Measurements from ENCODE around the gene SERINC5.
"Not testable (repeated sequence)": the region's sequence is repeated elsewhere in the genome, so short reads cannot be mapped to it uniquely, and the experiment has no call there.

SERINC5 gene

DNA sequence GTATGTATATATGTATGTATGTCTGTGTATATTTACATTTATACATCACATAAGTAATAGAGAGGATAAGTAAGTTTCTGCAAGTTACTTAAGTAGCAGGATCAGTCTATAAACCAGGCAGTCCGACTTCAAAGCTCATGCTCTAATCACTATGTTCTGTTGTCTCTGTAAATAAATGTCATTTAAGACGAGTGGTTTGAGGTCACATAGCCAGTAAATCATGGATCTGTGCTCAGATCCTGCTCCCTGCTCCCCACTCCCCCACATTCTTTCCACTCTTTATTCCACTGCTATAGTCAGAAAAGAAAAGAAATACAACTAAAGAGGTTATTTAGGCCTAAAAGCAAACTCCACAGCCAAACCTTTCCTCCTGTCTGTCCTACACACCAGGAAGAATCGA, 90.4 kb downstream of the SERINC5 start:
- no peak for FAIRE-seq

DNA sequence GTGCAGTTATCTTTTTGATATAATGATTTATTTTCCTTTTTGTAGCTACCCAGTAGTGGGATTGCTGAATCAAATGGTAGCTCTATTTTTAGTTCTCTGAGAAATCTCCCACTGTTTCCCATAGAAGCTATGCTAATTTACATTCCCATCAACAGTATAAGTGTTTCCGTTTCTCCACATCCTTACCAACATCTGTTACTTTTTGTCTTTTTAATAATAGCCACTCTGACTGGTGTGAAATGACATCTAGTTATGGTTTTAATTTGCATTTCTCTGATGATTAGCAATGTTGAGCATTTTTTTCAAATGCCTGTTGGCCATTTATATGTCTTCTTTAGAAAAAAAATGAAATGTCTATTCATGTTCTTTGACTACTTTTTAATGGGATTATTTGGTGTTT, 94.7 kb downstream of the SERINC5 start:
- FAIRE-seq: no peak

DNA sequence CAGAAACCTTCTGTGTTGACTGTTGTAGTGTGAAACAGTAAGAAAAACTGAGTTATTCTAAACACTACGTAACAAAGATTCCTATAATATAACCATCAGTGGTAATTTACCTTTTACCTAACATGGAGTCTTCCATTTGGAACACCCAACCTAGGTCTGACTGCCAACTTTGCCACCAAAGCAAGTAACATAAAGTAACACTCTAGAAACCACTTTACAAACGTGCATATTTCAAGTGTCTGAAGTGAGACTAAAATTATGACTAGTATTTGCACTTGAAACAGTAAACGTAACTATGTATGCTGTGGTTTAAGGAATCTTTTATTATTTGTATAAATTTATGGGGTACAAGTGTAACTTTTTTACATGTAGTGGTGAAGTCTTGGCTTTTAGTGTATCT, 95.6 kb downstream of the SERINC5 start:
- FAIRE-seq: no peak

DNA sequence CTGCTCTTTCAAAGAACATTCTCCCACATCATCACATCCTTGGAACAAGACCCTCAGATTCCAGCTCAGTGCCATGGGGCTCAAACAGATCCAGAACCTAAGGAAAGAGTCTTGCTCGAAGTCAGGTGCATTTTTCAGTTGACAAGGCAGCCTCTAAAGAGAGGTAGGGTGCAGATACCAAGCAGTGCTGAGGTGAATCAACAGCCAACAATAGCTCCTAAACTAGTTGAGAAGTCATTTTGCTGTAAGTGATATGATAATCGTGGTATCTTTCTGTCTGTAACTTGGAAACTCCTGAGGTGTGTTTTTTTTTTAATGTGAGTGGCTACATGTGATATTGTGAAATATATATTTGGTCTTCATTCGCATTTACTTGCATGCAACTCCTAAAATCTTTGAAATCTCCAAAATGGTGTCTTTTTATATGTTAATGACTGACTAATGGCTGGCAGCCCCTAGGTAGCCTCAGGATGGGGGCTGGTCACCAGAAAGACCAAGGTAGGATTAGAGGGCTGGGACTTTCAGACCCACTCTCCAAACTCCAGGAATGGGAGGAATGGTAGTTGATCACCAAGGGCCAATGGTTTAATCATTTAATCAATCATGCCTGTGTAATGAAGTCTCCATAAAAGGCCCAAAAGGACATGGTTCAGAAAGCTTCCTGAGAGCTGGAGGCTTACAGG, 96.6 kb downstream of the SERINC5 start:
- no peak for FAIRE-seq

DNA sequence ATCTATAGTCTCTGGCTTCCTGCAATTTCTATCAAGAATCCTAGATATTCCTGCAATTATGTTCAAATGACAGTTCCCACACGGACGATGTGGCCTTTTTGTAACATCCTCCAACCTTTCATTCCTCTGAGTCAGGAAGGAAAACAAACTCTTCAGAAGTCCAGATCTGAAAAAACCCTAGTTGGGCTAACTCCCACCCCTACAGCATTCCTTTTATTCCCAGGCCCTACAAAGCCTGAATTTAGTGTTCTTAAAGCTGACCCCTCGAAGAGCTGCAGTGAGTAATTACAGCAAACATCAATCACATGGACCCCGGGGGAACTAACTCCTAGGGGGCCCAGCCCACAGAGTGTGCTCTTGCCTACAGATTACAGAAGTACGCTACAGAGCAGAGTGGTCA, 99.7 kb downstream of the SERINC5 start:
- no peak for FAIRE-seq

DNA sequence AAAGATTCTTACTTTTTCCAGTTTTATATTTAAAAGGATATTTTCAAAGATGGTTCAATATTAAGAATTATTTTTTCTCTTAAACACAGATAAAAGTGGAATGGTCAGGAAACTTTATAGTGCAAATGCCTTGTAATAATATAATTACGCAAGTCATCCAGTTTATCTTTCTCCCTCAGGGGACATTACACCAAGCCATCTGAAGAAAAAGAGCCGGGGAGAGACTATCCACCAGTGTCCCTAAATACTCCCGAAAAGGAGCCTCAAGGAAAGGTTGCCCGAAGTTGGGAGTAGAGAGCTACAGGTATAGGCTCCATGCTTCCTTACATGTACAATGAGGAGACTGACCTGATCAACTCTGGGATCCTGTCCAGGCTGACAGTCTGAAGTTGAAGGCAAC, 101.1 kb downstream of the SERINC5 start:
- no peak for FAIRE-seq

DNA sequence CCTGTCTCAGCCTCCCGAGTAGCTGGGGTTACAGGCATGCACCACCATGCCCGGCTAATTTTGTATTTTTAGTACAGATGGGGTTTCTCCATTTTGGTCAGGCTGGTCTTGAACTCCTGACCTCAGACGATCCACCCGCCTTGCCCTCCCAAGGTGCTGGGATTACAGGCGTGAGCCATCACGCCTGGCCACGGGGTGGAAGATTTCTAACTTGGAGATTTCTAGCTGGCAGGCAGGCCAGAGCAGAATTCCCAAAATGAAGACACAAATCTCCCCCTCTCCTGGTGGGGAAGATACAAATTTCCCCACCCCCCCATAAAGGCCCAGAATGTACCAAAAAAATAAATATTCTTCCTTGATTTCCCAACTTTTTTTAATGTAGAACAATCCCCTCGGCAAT, 101.6 kb downstream of the SERINC5 start:
- FAIRE-seq: not testable (repeated sequence)

DNA sequence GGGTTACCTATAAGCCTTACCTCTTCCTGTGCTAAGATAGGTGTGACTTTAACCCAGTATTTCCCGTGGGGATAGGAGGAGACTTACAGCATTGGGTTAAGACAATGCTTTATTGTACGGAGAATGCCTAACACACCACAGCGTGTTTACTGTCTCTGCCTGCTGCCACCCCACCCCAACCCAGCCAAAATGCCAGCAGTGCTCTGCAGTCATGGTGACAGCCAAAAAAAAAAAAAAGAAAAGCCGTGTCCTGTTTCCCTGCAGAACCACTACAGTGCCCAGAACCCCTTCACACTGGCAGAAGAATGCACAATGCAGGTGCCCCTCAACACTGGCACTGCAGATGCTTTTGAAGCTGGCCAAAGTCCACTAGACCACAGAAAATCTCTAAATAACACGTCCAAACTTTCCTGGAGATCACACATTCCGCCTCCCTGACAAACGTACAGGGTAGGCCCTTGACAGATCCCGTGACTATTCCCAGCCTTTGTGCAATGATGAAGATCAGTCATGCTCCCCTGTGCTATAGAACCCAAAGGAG, 102.2 kb downstream of the SERINC5 start:
- FAIRE-seq: no peak

DNA sequence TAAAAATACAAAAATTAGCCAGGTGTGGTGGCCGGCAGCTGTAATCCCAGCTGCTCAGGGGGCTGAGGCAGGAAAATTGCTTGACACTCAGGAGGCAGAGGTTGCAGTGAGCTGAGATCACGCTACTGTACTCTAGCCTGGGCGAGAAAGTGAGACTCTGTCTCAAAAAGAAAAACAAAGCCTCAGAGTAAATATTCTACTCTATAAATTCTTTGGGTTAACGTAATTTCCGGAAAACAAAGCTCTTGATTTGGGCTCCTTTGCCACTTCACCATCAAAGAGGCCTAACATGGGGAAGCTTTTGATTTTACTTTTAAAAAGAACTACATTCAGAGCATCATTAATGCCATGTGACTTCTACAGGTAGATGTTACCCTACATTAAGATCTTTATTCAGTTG, 103.1 kb downstream of the SERINC5 start:
- FAIRE-seq: no peak

DNA sequence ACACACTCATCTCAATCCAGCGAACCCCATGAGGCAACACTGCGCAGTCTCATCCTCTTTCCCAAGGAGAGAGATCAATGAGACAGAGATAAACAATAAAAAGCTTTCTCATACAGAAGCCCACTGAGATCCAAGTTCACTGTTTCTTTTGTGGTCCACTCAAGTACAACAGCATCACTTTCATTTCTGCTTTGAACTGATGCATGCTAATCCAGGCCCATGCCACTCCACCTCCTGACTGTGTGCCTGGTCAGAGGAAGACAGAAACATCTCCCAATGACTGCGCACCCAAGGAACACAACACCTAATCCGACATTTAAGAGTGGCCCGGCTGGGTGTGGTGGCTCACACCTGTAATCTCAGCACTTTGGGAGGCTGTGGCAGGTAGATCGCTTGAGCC, 104.0 kb downstream of the SERINC5 start:
- no peak for FAIRE-seq

DNA sequence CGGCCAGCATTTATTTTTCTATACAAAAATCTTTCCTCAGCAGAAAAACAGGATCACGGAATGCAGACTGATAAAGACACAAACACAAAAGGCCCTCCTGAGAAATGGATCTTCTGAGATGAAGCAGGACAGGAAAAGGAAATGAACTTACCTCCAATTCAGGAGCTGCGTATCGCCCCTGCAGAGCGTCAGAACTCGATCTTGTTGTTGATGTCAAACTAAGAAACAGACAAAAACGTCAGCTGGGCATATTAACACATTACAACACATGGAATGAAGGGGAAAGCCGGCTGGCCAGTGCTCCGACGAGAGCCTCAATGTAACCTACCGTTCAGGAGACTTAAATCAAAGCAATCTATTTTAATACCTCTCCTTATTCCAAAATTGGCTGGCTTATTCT, 105.1 kb downstream of the SERINC5 start:
- no peak for FAIRE-seq

DNA sequence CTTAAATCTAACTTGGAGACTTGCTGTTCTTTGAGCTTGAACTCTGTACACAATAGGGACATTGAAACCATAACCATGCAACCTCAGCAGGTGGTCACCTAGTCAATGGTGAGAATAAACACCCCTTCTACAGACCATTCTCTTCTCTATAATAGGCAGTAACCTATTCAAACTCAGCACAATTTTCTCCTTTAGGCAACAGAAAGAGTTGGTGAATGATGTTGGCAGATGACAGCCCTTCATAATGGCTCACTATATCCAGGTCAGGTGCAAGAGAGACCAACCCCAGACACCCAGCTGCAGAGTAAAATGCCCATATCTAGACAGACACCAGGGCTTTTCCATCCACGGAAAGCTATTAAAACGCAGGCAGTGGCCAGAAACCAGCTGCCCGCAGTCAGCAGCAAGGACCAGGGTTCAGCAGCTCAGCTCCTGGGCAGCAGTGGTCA, 106.7 kb downstream of the SERINC5 start:
- FAIRE-seq: no peak

DNA sequence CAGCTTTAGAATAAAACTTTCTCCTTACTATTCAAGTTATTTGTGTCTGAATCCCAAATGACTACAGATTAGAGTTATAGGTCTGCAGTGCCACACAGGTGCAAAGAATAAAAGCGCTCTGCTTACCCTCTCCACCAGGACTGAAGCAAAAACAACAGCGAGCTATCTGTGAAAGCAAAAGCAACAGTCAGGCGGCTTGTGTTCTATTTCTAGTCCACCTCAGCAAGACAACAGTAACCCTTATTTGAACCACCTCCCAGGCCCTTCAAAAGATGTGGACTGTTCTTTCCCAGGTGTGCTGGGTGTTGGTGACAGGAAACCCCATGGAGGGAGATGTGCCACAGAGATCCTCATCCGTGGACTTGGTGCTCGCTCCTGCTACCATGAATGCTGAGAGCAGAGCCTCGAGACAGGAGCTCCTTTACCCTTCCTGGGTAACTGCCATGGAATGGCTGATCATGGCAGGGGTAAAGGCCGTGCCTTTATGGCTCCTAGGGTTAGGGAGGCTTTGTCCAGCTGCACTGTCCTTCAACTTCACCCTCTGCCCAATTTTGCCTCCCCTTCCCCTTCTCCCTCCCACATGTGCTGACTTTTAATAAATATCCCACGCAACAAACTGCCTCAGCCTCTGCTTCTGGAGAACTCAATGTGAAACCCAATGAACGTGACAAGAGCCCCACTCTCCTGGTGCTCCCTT, 108.6 kb downstream of the SERINC5 start:
- no peak for FAIRE-seq

DNA sequence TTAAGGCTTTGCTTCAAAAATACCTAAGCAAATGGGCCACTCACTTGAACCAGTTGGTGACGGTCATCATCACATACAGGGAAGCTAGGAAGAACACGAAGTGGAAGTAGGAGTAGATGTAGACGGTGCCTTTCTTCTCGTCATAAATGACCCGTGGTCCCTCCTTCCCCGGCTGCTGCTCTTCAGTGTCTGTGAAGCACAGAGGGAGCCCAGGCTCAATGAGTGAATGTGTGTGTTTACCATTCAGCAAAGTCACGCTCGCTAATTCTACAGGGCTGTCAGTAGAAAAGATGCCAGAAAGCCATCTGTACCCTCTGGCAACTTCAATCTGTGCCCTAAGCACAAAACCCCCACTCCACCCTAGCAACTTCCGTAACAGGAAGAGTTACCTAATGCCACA, 109.8 kb downstream of the SERINC5 start:
- no peak for FAIRE-seq

DNA sequence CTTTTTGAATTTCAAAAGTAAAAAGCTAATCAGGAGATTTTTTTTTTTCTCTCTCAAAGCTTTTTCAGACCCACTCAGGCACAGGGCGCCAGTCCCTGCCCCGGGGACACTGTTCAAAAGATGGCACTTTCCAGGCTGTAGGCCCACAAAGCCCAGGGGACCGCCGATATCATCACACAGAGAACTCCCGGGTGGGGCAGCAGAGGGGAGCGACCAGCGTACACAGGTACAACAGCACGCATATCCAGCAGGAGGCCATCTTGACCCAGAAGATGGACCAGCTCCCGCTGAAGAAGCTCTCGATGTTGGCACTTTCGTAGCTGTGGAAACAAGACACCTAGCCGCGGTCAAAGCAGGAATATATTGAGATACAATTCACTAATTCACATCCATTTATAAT, 112.4 kb downstream of the SERINC5 start:
- FAIRE-seq: no peak

DNA sequence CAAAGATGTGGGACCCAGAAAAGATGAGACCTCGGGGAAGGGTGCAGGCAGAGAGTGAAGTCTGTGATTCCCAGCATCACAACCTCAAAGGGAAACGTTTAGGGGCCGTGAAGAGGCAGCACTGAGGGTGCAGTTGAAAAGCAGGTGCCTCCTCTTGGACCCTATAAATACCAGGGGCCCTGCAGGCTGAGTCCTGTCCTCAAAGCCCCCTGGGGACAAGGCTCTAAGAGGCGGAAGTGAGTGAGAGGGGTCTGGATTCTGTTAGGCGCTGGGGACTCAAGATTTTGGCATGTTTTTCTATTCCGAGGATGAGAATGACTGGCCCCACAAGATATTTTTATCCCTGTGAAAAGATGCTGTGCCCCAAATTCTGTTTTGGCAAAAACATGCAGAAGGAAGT, 112.9 kb downstream of the SERINC5 start:
- FAIRE-seq: no peak

DNA sequence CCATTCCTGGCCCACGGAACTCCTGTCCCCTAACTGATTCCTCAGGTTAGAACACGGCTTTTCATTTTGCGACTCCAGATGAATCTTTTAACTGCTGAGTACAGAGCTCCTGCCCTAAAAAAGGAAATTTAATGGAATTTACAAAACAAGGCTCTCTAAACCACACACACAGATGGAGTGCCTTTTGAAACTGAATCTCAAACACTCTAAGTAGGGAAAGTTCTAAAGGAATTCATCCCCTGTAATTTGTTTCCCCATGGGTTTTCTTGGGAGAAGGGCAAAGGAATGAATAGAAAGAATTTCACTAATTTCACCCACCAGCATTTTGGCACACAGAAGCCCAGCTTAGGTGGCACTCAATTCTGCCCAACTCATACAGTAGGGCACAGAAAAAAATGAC, 114.2 kb downstream of the SERINC5 start:
- FAIRE-seq: no peak

DNA sequence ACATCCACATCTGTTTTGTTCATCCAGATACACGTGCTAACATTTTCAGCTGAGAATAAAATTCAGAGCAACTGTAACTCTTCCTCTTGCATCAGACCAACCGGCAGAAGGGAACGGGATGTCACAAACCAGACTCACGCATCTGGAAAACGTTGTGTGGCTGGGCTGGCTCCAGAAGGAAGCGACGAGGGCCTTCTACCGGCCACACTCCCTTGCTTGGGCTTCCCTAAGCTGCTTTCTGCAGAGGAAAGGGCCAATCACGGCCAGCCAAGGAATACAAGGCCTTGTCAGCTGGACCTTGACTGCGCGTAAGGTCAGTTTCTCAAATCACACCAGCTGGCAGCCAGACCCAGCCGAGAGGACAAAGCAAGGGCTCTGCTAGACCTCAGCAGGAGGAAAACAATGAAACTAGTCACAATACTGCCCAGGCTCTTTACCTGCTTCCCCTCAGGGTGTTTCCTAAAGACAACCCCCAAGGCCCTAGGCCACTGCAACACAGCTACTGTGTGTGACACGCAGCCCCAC, 114.6 kb downstream of the SERINC5 start:
- no peak for FAIRE-seq

DNA sequence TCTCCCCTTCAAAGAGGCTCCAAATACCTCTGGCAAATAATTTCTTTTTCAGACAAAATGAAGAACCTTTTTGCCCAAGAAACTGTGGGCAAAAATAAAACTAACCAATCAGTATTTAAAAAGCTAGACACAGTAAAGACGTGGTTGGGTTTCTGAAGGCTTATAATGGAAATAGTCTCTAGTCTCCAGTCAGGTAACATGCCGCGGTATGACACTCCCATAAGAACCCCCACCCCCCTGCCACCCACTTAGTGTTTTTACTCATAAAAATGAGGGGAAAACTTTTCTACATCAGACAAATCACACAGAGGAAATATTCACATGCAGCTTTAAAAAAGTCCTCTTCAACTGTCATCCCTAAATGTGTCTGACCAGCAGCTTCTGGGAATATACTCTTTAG, 115.4 kb downstream of the SERINC5 start:
- no peak for FAIRE-seq

DNA sequence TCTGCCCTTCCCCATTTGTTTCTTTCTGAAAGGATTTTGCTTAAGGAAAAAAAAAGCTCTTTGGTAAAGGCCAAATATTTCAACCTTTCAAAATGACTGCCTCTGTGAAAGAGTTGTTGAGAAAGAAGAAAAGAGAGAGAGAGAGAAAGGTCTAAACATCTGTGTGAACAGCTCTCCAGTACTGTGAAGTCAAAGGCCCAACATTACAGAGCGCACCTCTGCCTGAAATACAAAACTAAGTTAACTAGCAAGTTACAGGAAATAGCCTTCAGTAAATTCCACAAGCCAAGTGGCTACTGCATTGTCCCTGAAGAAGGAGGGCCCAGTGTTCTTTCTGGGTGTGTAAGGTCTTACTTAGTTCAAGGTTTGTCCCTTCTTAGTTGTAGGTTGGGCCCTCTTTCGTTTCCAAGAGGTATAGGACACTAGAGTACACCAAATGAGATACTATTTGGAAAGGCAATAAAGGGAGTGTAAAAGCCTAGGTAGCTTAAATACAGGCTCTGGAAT, 116.3 kb downstream of the SERINC5 start:
- no peak for FAIRE-seq

DNA sequence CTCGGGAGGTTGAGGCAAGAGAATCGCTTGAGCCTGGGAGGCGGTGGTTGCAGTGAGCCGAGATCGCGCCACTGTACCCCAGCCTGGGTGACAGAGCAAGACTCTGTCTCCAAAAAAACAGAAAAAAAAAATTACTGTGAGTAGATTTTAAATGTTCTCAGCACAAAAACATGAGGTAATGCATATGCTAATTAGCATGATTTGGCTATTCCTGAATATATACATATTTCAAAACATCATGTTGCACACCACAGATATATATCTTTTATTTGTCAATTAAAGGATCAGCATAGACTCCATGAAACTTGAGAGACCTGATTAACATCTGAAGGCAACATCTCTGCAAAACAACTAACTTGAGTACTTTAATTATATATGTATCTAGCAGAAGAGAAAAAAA, 117.4 kb downstream of the SERINC5 start:
- no peak for FAIRE-seq

DNA sequence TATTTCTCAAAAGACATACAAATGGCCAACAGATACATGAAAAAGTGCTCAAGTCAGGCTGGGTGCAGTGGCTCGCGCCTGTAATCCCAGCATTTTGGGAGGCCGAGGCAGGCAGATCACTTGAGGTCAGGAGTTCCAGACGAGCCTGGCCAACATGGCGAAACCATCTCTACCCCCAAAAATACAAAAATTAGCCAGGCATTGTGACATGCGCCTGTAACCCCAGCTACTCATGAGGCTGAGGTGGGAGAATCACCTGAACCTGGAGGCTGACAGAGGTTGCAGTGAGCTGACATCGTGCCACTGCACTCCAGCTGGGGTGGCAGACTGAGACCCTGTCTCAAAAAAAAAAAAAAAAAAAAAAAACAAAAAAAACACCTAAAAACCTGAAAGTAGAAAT, 119.0 kb downstream of the SERINC5 start:
- not testable (repeated sequence) for FAIRE-seq

DNA sequence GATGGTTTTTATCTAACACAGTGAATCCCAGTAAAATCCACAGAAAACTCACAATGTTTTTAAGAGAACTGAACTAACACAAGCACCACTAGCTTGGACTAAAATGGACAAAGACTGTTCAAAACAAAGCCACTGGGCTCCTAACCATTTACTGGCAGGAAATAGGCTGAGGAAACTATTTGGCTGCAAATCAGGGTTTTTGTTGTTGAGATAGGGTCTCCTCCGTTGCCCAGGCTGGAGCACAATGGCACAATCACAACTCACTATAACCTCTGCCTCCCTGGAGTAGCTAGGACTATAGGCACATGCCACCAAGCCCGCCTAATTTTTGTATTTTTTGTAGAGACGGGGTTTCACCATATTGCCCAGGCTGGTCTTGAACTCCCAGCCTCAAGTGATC, 121.0 kb downstream of the SERINC5 start:
- no peak for FAIRE-seq

DNA sequence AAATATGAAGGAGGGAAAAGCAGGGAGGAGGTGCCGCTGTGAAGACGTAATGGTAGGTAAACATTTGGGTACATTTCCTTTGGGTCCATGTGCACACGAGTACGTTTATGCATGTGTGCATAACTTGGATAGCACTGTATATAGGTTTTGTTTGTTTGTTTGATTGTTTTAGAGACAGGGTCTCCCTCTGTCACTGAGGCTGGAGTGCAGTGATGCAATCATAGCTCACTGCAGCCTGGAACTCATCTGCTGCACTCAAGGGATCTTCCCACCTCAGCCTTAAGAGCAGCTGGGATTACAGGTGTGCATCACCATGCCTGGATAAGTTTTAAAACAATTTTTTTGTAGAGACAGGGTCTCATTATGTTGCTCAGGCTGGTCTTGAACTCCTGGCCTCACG, 126.7 kb downstream of the SERINC5 start:
- no peak for FAIRE-seq

All from TTC549 (cell line).